LNCaP clone FGC (cell line): ENCODE measurements around the gene UBA5.
"Not testable (repeated sequence)": the region's sequence is repeated elsewhere in the genome, so short reads cannot be mapped to it uniquely, and the experiment has no call there.

Experiments
- DNase-seq: peaks from one replicate; pipeline ENCODE4 v3.0.0-alpha.2; 2011; ENCODE audit warnings: low read depth
- H3K4me3 ChIP-seq: 2 replicates; pipeline ENCODE4 v1.5.1; 2011; ENCODE audit warnings: mild to moderate bottlenecking, low read depth, low read length, control low read depth
- CTCF ChIP-seq: IDR thresholded peaks from 2 replicates; pipeline ENCODE4 v1.5.1; 2012; ENCODE audit warnings: mild to moderate bottlenecking; ENCODE audit not compliant: control insufficient read depth, insufficient read depth; ENCODE audit errors: extremely low read depth

The UBA5 gene

GRCh38 chr3:132637590-132637989, 22.5 kb upstream of the UBA5 start:
- no peak overlapping the region for H3K4me3 ChIP-seq
- no peak for TF ChIP-seq CTCF
- DNase-seq = no peak

GRCh38 chr3:132638706-132639105, 21.4 kb upstream of the UBA5 start:
- TF ChIP-seq CTCF = no peak
- no peak overlapping the region for H3K4me3 ChIP-seq
- no peak for DNase-seq

DNA sequence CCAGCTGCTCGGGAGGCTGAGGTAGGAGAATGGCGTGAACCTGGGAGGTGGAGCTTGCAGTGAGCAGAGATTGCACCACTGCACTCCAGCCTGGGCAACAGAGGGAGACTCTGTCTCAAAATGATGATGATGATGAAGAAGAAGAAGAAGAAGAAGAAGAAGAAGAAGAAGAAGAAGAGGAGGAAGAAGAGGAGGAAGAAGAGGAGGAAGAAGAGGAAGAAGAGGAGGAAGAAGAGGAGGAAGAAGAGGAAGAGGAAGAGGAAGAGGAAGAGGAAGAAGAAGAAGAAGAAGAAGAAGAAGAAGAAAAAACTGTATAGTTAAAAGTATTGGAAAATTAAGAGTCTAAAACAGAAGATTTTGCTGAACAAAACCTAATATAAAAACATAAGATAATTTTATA, 18.7 kb upstream of the UBA5 start:
- DNase-seq, H3K4me3 ChIP-seq: not testable (repeated sequence)

DNA sequence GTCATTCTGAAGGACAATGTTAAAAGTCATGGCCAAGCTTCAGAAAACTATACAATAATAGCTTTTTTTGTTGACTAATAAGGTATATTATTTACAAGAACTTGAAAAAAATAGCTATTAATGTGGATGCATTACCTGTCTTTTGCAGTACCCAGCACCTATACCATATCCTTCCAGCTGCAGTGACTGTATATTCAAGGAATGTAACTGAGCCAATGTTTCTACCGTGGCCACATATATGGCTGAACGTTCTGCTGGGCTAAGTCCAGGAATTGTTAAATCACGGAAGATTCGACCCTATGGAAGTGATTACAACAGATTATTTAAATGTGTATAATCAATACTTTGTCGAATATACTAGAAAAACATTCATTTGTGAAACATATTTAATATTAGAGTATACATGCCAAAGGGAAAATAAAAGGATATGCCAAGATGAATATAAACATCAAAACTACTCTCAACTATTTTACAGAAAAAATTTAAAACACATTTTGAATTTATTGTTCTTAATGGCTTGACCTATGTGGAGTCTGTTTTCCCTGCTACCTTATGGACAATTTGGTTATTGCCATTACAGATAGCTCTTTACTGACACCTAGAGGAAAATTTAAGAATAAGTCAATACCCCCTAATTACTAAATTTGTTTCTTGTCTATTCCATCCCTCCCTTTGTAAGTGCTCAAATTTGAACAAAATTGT, 18.1 kb upstream of the UBA5 start:
- no peak overlapping the region for H3K4me3 ChIP-seq
- DNase-seq = no peak
- TF ChIP-seq CTCF = peak; percentile 57

DNA sequence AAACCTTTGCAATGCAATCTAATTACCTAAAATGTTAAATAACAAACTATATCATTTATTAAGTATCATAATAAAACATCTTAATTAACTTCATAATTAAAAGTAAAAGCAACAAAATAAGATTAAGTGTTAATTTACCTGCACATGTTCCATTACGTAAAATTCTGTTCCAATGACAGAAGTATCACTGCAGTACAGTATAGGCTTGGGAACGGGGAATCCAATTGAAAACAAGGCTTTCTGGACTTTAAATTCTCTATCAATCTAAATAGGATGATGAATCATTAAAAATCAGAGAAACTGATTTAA, 17.6 kb upstream of the UBA5 start:
- no peak for TF ChIP-seq CTCF
- no peak overlapping the region for H3K4me3 ChIP-seq
- no peak for DNase-seq

DNA sequence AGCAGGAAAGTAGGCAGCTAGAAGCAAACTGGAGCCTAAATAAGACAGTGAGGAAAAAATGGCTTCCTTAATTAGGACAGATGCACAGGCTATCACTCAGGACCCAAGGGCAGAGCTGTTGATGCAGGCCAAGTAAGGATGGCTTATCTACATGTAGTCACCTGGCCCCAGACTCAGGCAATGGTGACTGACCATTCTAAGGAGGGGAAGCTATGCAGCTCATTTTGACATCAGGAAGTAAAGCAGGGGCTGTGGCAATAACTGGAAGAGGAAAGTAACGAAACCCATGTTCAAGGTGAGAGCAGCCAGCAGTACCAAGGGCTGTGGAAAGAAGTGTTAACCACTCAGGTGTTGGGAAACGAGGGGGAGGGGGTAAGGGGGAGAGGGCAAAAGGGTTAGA, 16.8 kb upstream of the UBA5 start:
- no peak for TF ChIP-seq CTCF

GRCh38 chr3:132645058-132645457, 15.1 kb upstream of the UBA5 start:
- no peak overlapping the region for H3K4me3 ChIP-seq
- no peak for TF ChIP-seq CTCF
- no peak for DNase-seq

More for the DNA sequence above, 16.8 kb upstream of the UBA5 start:
- no peak for DNase-seq
- no peak overlapping the region for H3K4me3 ChIP-seq
